ENCODE measurements around the gene JPH4. TPM values are rescaled to one million over a fixed set of nuclear protein-coding genes. Genes with fewer than 3 reads are reported as not detected.

The JPH4 gene
- total RNA-seq (0.14 TPM), polyA plus RNA-seq (0.59 TPM)
- long read RNA-seq, donor 1 = 0 reads
- long read RNA-seq, donor 2 = 0 reads
- long read RNA-seq, donor 3 = 0 reads
- long read RNA-seq, donor 4 = 0 reads
- long read RNA-seq, donor 5 = 0 reads
- long read RNA-seq, donor 6 = 0 reads
- long read RNA-seq, donor 7 = 0 reads
- long read RNA-seq, donor 8 = 0 reads
- long read RNA-seq, donor 9 = 0 reads
- long read RNA-seq, donor 10 = 0 reads

DNA sequence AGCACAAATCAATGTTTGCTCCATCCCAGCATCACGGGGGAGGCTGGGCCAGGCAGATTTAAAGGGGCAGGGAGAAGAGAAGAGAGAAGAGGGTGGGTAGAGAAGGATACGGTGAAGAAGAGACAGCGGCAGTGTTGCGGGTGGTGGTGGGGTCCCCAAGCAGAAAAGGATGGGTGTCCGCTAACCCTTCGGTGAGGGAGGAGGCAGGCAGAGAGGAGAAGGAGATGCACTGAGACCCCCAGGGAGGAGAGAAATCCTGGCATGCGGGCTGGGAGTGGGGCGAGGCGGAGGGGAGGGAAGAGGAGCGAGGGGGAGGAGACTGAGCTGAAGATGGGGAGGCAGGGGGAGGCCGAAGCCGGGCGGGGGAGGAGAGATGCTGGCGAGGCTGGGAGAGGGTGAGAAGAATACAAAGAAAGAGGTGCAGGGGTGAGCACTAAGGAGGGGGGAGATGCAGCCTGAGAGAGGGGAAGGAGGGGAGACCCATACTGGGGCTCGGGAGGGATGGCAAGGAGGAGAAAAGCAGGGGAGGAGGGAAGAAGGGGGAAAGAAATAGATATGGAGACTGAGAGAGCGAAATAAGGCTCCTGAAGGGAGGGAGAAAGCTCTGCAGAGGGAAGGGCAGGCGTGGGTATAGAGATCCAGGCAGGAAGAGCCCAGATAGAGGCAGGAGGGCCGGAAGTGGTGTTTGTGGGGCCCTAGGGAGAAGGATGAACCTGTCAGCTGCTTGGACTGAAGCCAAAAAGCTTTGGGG lies at the start of gene JPH4:
Gene JPH4, minus strand, starts transcription at position 231 of the 751 bp plus-strand sequence. CDS start 1,337 bp downstream, outside the sequence.
- Histone ChIP-seq H3K9me3 (ENCODE audit: control insufficient read depth in 2 of 2, insufficient read depth in 1 of 2, low read length in 1 of 2) (no peaks in the 10 kb centered on the region), H3K4me3 (ENCODE audit: low read length in 2 of 2) (no peak within 1 kb of the TSS), H3K27me3 (ENCODE audit: control insufficient read depth in 2 of 2, insufficient read depth in 1 of 2, low read length in 1 of 2) (peaks cover 51 to 85% of the 10 kb centered on the region in 2 donors), H3K4me1 (ENCODE audit: control insufficient read depth in 2 of 2, insufficient read depth in 2 of 2, low read length in 2 of 2) (no peaks in the 10 kb centered on the region), H3K36me3 (ENCODE audit: control insufficient read depth in 2 of 2, insufficient read depth in 2 of 2, low read length in 1 of 2) (no peaks in the 10 kb centered on the region), H3K27ac (ENCODE audit: low read depth in 1 of 2, low read length in 1 of 2) (no peak within 1 kb of the TSS)
- DNase-seq (ENCODE audit: low read depth in 6 of 9, low spot score in 9 of 9) = no peak
- 37% methylated on average over 18 of the region's 18 CpGs for WGBS

GRCh38 chr14:23627961-23628360 lies 49.4 kb upstream of the JPH4 start:
- Histone ChIP-seq H3K27ac (ENCODE audit: low read depth in 1 of 2, low read length in 1 of 2) (no peak overlapping the region), H3K9me3 (ENCODE audit: control insufficient read depth in 2 of 2, insufficient read depth in 1 of 2, low read length in 1 of 2) (peaks cover 2 to 4% of the 10 kb centered on the region in 2 donors), H3K36me3 (ENCODE audit: control insufficient read depth in 2 of 2, insufficient read depth in 2 of 2, low read length in 1 of 2) (no peaks in the 10 kb centered on the region), H3K27me3 (ENCODE audit: control insufficient read depth in 2 of 2, insufficient read depth in 1 of 2, low read length in 1 of 2) (peaks cover 0 to 2% of the 10 kb centered on the region in 2 donors), H3K4me3 (ENCODE audit: low read length in 2 of 2) (no peak overlapping the region), H3K4me1 (ENCODE audit: control insufficient read depth in 2 of 2, insufficient read depth in 2 of 2, low read length in 2 of 2) (peaks cover 0 to 4% of the 10 kb centered on the region in 2 donors)
- no peak for DNase-seq (ENCODE audit: low read depth in 6 of 9, low spot score in 9 of 9)
- WGBS = 96% methylated on average over 6 of the region's 6 CpGs

DNA sequence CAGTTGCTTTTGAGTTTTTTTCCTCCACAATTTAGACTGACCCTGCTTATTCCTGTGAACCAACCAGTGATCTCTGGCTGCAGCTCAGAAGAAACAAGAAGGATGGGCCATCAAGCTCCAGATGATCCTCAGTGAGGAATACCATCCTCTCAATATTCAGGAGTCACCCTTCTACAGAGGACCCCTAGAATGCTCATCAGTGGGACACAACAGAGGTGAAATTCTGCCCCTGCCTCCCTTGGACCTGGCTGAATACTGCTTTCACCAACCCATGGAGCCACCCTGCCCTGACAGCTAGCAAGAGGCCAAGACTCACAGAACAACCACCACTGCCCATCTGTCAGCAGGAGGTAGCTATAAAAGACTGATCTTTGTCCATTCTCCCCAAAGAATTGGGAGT lies 48.4 kb upstream of the JPH4 start:
- H3K4me3 ChIP-seq (ENCODE audit: low read length in 2 of 2) = no peak overlapping the region
- H3K4me1 ChIP-seq (ENCODE audit: control insufficient read depth in 2 of 2, insufficient read depth in 2 of 2, low read length in 2 of 2) = peaks cover 0 to 4% of the 10 kb centered on the region in 2 donors
- H3K9me3 ChIP-seq (ENCODE audit: control insufficient read depth in 2 of 2, insufficient read depth in 1 of 2, low read length in 1 of 2) = peaks cover 2 to 4% of the 10 kb centered on the region in 2 donors
- H3K36me3 ChIP-seq (ENCODE audit: control insufficient read depth in 2 of 2, insufficient read depth in 2 of 2, low read length in 1 of 2) = no peaks in the 10 kb centered on the region
- no peak for DNase-seq (ENCODE audit: low read depth in 6 of 9, low spot score in 9 of 9)
- no peak overlapping the region for H3K27ac ChIP-seq (ENCODE audit: low read depth in 1 of 2, low read length in 1 of 2)
- peaks cover 0 to 2% of the 10 kb centered on the region in 2 donors for H3K27me3 ChIP-seq (ENCODE audit: control insufficient read depth in 2 of 2, insufficient read depth in 1 of 2, low read length in 1 of 2)

GRCh38 chr14:23624830-23625404 lies 46.3 kb upstream of the JPH4 start:
- Histone ChIP-seq H3K36me3 (ENCODE audit: control insufficient read depth in 2 of 2, insufficient read depth in 2 of 2, low read length in 1 of 2) (no peaks in the 10 kb centered on the region), H3K27me3 (ENCODE audit: control insufficient read depth in 2 of 2, insufficient read depth in 1 of 2, low read length in 1 of 2) (peaks cover 0 to 2% of the 10 kb centered on the region in 2 donors), H3K9me3 (ENCODE audit: control insufficient read depth in 2 of 2, insufficient read depth in 1 of 2, low read length in 1 of 2) (peaks cover 2 to 4% of the 10 kb centered on the region in 2 donors), H3K27ac (ENCODE audit: low read depth in 1 of 2, low read length in 1 of 2) (no peak overlapping the region), H3K4me1 (ENCODE audit: control insufficient read depth in 2 of 2, insufficient read depth in 2 of 2, low read length in 2 of 2) (no peaks in the 10 kb centered on the region), H3K4me3 (ENCODE audit: low read length in 2 of 2) (no peak overlapping the region)
- no peak for DNase-seq (ENCODE audit: low read depth in 6 of 9, low spot score in 9 of 9)
- WGBS = 96% methylated on average over 3 of the region's 3 CpGs

DNA sequence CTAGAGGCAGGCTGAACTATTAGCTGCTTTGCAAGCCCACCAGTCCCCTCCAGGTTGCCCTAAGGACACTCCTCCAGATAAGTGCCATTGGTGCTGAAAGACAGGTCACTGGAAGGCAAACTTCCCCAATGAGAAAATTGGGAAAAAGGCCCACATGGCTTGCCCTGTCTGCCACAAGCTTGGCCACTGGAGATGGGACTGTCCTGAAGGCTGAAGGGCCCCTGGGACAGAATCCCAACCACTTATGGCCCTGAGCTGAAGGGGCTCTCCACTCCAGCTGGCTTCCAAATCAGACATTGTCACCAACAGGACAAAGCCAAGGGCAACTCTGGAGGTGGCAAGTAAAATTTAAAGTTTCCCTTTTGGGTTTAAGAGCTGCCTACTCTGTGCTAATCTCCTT lies 45.4 kb upstream of the JPH4 start:
- Histone ChIP-seq H3K9me3 (ENCODE audit: control insufficient read depth in 2 of 2, insufficient read depth in 1 of 2, low read length in 1 of 2) (peaks cover 2 to 4% of the 10 kb centered on the region in 2 donors), H3K27me3 (ENCODE audit: control insufficient read depth in 2 of 2, insufficient read depth in 1 of 2, low read length in 1 of 2) (no peaks in the 10 kb centered on the region), H3K4me1 (ENCODE audit: control insufficient read depth in 2 of 2, insufficient read depth in 2 of 2, low read length in 2 of 2) (no peaks in the 10 kb centered on the region), H3K36me3 (ENCODE audit: control insufficient read depth in 2 of 2, insufficient read depth in 2 of 2, low read length in 1 of 2) (no peaks in the 10 kb centered on the region), H3K27ac (ENCODE audit: low read depth in 1 of 2, low read length in 1 of 2) (no peak overlapping the region), H3K4me3 (ENCODE audit: low read length in 2 of 2) (no peak overlapping the region)
- no peak for DNase-seq (ENCODE audit: low read depth in 6 of 9, low spot score in 9 of 9)

GRCh38 chr14:23622990-23623389 lies 44.4 kb upstream of the JPH4 start:
- Histone ChIP-seq H3K9me3 (ENCODE audit: control insufficient read depth in 2 of 2, insufficient read depth in 1 of 2, low read length in 1 of 2) (peaks cover 2 to 4% of the 10 kb centered on the region in 2 donors), H3K27me3 (ENCODE audit: control insufficient read depth in 2 of 2, insufficient read depth in 1 of 2, low read length in 1 of 2) (no peaks in the 10 kb centered on the region), H3K36me3 (ENCODE audit: control insufficient read depth in 2 of 2, insufficient read depth in 2 of 2, low read length in 1 of 2) (no peaks in the 10 kb centered on the region), H3K27ac (ENCODE audit: low read depth in 1 of 2, low read length in 1 of 2) (no peak overlapping the region), H3K4me3 (ENCODE audit: low read length in 2 of 2) (no peak overlapping the region), H3K4me1 (ENCODE audit: control insufficient read depth in 2 of 2, insufficient read depth in 2 of 2, low read length in 2 of 2) (no peaks in the 10 kb centered on the region)
- DNase-seq (ENCODE audit: low read depth in 6 of 9, low spot score in 9 of 9) = no peak
- WGBS = 98% methylated on average over 4 of the region's 4 CpGs

DNA sequence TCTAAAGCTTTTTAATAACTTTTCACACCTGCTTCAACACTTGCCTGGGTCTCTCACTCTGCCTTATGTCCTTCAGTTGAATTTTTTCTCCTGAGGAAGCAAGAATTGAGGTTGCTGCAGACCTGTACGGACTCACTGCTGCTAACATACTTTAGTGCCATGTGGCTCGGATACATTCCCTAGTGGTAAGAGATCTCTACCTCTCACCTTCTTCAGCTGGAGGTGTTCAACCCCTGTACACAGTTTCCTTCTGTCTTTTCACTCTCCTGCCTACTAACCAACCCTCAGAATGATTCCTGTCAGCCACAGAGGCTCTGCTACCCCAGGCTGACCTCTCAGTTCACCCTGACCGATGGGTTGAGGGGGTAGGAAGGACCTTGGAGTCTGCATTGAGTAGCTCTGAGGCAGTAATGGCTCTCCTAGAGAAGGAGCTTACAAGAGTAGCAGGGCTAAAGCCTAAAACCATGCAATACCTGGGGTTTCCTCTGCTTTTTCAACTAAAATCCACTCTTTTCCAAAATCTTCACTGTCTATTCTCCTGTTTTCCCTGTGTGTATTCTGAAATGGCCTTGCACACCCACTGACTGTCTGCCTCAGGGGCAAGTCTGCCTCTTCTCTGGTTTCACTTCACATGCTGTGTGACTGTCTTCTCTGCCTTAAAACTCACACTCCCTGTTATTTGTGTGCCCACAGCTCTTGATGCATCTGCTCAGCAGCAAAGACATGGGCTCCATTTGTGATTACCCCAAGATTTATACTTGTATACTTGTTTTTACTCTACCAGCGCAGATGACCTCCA lies 43.5 kb upstream of the JPH4 start:
- DNase-seq (ENCODE audit: low read depth in 6 of 9, low spot score in 9 of 9) = no peak
- Histone ChIP-seq H3K9me3 (ENCODE audit: control insufficient read depth in 2 of 2, insufficient read depth in 1 of 2, low read length in 1 of 2) (peaks cover 2 to 4% of the 10 kb centered on the region in 2 donors), H3K36me3 (ENCODE audit: control insufficient read depth in 2 of 2, insufficient read depth in 2 of 2, low read length in 1 of 2) (no peaks in the 10 kb centered on the region), H3K4me3 (ENCODE audit: low read length in 2 of 2) (no peak overlapping the region), H3K4me1 (ENCODE audit: control insufficient read depth in 2 of 2, insufficient read depth in 2 of 2, low read length in 2 of 2) (no peaks in the 10 kb centered on the region), H3K27ac (ENCODE audit: low read depth in 1 of 2, low read length in 1 of 2) (no peak overlapping the region), H3K27me3 (ENCODE audit: control insufficient read depth in 2 of 2, insufficient read depth in 1 of 2, low read length in 1 of 2) (no peaks in the 10 kb centered on the region)
- WGBS = 94% methylated on average over 4 of the region's 4 CpGs

GRCh38 chr14:23621204-23621931 lies 42.8 kb upstream of the JPH4 start:
- Histone ChIP-seq H3K9me3 (ENCODE audit: control insufficient read depth in 2 of 2, insufficient read depth in 1 of 2, low read length in 1 of 2) (peaks cover 2 to 4% of the 10 kb centered on the region in 2 donors), H3K4me3 (ENCODE audit: low read length in 2 of 2) (no peak overlapping the region), H3K36me3 (ENCODE audit: control insufficient read depth in 2 of 2, insufficient read depth in 2 of 2, low read length in 1 of 2) (no peaks in the 10 kb centered on the region), H3K4me1 (ENCODE audit: control insufficient read depth in 2 of 2, insufficient read depth in 2 of 2, low read length in 2 of 2) (no peaks in the 10 kb centered on the region), H3K27me3 (ENCODE audit: control insufficient read depth in 2 of 2, insufficient read depth in 1 of 2, low read length in 1 of 2) (no peaks in the 10 kb centered on the region), H3K27ac (ENCODE audit: low read depth in 1 of 2, low read length in 1 of 2) (no peak overlapping the region)
- DNase-seq (ENCODE audit: low read depth in 6 of 9, low spot score in 9 of 9) = no peak
- WGBS = 86% methylated on average over 6 of the region's 6 CpGs

All from thymus (tissue), 14 donors.